HG02840 (cell line): ENCODE results near the gene ACOX3.

Source experiments
- ATAC-seq: cut with Tn5 transposase; IDR thresholded peaks from one replicate; pipeline ENCODE4 v1.9.1; 2021; ENCODE audit warnings: mild to moderate bottlenecking, moderate library complexity, moderate number of reproducible peaks; ENCODE audit not compliant: unreplicated experiment, low FRiP score

Gene ACOX3

GRCh38 chr4:8468746-8469535, 28.4 kb upstream of the ACOX3 start:
- ATAC-seq, result no peak

DNA sequence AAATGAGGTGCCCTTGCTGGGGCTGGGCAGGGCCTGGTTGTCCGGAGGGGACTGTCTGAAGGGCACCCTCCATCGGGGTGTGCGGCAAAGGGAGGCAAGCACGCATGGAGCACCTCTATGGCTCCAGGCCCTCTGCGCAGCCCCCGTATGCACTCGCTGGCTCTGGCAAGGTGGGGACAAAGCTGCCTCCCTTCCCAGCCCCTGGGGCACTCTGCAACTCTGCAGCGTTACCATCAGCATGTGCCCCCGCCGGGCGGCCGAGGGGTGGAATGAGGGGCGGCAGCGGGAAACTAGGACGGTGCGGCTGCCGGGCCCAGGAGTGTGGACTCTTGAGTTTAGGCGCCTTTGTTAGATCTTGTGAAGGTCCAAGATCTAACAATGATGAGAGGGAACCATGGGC, 26.5 kb upstream of the ACOX3 start:
- no peak for ATAC-seq

DNA sequence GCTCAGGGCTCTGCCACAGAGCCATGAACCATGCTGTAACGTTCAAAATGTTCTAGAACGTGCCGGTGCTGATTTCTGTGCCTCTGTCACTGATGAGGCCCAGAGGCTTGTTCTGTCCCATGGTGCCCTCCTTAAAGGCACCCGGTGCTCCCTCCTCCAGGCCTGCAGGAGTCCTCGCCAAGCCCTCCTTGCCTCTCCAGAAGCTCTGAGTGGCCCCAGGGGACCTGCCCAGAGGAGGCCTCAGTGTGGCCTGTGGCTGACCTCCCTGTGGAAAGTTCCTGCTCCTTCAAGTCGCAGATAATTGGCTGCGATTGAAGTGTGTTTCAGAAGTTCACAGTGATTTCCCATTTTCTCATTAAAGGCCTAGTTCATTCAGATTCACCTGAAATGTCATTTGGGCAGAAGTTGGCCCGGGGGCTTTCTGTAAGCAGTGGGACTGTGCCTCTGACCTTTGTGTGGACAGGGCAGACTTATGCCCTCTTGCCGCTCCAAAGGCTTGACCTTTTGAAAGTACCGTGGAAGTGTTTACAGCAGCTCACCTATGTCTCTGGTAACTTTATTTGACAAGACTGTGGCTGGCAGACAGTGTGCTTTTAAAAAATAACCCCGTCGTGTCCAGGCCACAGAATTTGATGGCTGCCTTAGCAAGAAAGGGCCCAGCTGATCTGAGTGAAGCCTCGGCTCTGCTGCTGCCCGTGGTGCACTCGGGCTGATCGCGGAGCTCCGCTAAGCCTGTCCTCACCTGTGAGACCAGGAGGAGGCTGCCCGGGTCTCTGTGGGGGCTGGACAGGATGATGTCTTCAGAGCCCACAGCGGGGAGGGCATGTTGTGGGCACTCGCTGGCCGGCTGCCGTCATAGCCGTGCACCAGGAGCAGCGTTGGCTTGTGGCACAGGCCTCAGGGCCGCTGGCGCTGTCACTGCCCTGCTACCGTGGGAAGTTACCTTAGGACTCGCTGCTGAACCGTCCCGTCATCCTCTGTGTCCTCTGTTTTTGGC, 25.4 kb upstream of the ACOX3 start:
- ATAC-seq, result no peak

- ATAC-seq, result no peak
These were observed 23.9 kb upstream of the ACOX3 start for GRCh38 chr4:8464381-8464780.

DNA sequence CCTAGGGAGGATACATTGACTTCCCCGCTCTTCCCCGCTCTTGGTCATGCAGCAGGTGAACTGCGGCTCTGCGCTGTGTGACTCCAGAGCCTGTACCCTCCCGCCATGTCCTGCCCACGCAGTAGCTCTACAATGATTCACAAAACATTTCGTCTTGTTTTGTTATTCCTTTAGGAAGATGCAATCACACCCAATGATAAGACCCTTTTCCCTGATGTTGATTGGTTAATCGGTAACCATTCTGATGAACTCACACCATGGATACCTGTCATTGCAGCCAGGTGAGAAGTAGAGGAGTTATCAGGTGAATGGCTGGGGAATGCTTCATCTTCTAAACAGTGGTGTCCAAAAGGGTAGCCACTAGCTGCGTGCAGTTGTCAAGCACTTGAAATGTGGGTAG, 23.3 kb upstream of the ACOX3 start:
- ATAC-seq, result no peak

GRCh38 chr4:8461616-8462015, 21.1 kb upstream of the ACOX3 start:
- no peak for ATAC-seq

DNA sequence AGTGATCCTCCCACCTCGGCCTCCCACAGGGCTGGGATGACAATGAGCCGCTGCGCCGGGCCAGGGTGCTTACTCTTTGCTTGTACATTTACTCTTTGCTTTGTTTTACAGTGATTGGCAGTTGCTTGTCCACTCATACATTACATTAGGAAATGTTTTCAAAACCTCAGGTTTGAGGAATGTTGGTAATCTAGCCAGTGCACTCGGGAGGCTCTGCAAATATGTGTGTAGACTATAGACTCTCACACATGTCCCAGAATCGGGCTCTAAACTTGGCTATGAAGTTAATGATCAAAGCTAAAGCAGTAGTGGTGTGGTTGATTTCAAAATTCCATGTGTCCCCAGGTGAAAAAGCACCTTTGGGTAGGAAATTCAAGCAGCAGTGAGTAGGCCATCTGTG, 20.6 kb upstream of the ACOX3 start:
- ATAC-seq, result no peak

- ATAC-seq, result no peak
These were observed 19.4 kb upstream of the ACOX3 start for GRCh38 chr4:8459867-8460445.

GRCh38 chr4:8457646-8458252, 17.2 kb upstream of the ACOX3 start:
- ATAC-seq, result no peak

GRCh38 chr4:8453957-8454356, 13.4 kb upstream of the ACOX3 start:
- ATAC-seq, result no peak

- ATAC-seq, result no peak
These were observed 11.1 kb upstream of the ACOX3 start for GRCh38 chr4:8451440-8452182.

- no peak for ATAC-seq
These were observed 5.6 kb upstream of the ACOX3 start for GRCh38 chr4:8446122-8446521.

GRCh38 chr4:8443801-8444200, 3.3 kb upstream of the ACOX3 start:
- ATAC-seq, result no peak

DNA sequence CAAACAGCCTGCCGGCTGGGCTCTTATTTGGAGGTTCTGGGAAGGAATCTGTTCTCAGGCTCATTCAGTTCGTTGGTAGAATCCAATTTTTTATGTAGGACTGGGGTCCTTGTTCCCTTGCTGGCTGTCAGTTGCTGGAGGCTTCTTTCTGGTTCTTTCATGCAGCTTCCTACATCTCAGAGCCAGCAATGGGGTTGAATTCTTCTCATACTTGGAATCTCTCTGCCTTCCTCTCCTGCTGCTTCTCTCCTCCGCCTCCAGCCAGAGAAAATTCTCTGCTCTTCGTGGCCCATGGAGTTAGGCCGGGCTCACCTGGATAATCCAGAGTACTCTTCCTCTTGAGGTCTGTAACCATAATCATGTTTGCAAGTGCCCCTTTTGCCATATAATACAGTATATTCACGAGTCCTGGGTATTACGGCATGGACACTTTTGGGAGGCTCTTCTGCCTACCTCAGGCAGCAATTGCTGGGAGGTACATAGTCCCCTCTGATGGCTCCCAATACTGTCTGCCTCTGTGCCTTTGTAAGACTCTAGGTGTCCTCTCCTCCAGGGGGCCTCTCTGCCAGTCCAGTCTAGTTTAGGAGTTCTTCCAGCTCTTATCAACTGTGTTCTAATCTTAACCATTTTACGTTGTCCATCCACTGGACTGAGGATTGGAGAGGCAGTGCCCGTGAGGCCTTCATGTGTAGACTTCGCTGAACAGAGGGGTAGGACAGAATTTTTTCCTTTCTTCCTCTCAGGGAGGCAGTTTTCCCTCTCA, 2.3 kb upstream of the ACOX3 start:
- ATAC-seq, result no peak

GRCh38 chr4:8441499-8442091, 1.1 kb upstream of the ACOX3 start:
- ATAC-seq, result no peak

GRCh38 chr4:8439914-8440491, 520 bp downstream of the ACOX3 start:
- peak; percentile 6 for ATAC-seq

GRCh38 chr4:8439168-8439567, 1.4 kb downstream of the ACOX3 start:
- ATAC-seq, result no peak

- ATAC-seq, result no peak
These were observed 1.8 kb downstream of the ACOX3 start for GRCh38 chr4:8438743-8439142.

GRCh38 chr4:8437281-8437680, 3.2 kb downstream of the ACOX3 start:
- no peak for ATAC-seq
